Measurements from ENCODE around the gene LRRC23. TPM values are rescaled to one million over a fixed set of nuclear protein-coding genes. Genes with fewer than 3 reads are reported as not detected.
"Not testable (repeated sequence)": the region's sequence is repeated elsewhere in the genome, so short reads cannot be mapped to it uniquely, and the experiment has no call there.

The LRRC23 gene
- total RNA-seq, 1 donor from 2014 or later, result 13.4 TPM

GRCh38 chr12:6894321-6894720 is 10.3 kb upstream of the LRRC23 start:
- DNase-seq (ENCODE audit: low spot score), result no peak
- intact Hi-C loops (cut with DNase I), result no loop called here
- ATAC-seq, result no peak

GRCh38 chr12:6896846-6897435 is 7.7 kb upstream of the LRRC23 start:
- intact Hi-C loops (cut with DNase I), result no loop called here
- ATAC-seq (no peak), DNase-seq (ENCODE audit: low spot score) (no peak)

- ATAC-seq (no peak), DNase-seq (ENCODE audit: low spot score) (no peak)
- intact Hi-C loops (cut with DNase I), result no loop called here
Measured at GRCh38 chr12:6899427-6899826, 5.2 kb upstream of the LRRC23 start.

GRCh38 chr12:6899837-6900519 is 4.6 kb upstream of the LRRC23 start:
- ATAC-seq (no peak), DNase-seq (ENCODE audit: low spot score) (peak; percentile 78)
- intact Hi-C loops (cut with DNase I), result no loop called here

- no peak for ATAC-seq
- intact Hi-C loops (cut with DNase I), result no loop called here
- DNase-seq (ENCODE audit: low spot score), result no peak
Measured at GRCh38 chr12:6902448-6902847, 2.2 kb upstream of the LRRC23 start.

GRCh38 chr12:6903722-6904121 is 900 bp upstream of the LRRC23 start:
- ATAC-seq (no peak), DNase-seq (ENCODE audit: low spot score) (no peak)
- intact Hi-C loops (cut with DNase I), result no loop called here

- ATAC-seq (no peak), DNase-seq (ENCODE audit: low spot score) (no peak)
- intact Hi-C loops (cut with DNase I), result no loop called here
Measured at GRCh38 chr12:6905414-6906040, 905 bp downstream of the LRRC23 start.

GRCh38 chr12:6908141-6908540 is 3.5 kb downstream of the LRRC23 start:
- ATAC-seq; DNase-seq (ENCODE audit: low spot score); intact Hi-C loops (cut with DNase I): not testable (repeated sequence)

- DNase-seq (ENCODE audit: low spot score) (no peak), ATAC-seq (no peak)
- intact Hi-C loops (cut with DNase I), result no loop called here
Measured at GRCh38 chr12:6909421-6910145, 5.0 kb downstream of the LRRC23 start.

GRCh38 chr12:6912164-6912935 is 7.7 kb downstream of the LRRC23 start:
- DNase-seq (ENCODE audit: low spot score), result no peak
- intact Hi-C loops (cut with DNase I), result no loop called here
- no peak for ATAC-seq

GRCh38 chr12:6914246-6914946 is 9.8 kb downstream of the LRRC23 start, which contains the start of gene ENO2:
Gene ENO2, plus strand, starts transcription at chr12:6914580. Its CDS starts 1,253 bp downstream, at chr12:6915833.
- DNase-seq (ENCODE audit: low spot score), result peak; percentile 89
- intact Hi-C loops (cut with DNase I), result no loop called here
- peak; percentile 90 for ATAC-seq

- intact Hi-C loops (cut with DNase I), result no loop called here
- DNase-seq (ENCODE audit: low spot score) (no peak), ATAC-seq (peak; percentile 21)
Measured at GRCh38 chr12:6914947-6915788, 10.5 kb downstream of the LRRC23 start.

GRCh38 chr12:6915789-6916285 is 11.2 kb downstream of the LRRC23 start:
- ATAC-seq (no peak), DNase-seq (ENCODE audit: low spot score) (no peak)
- intact Hi-C loops (cut with DNase I), result no loop called here

- ATAC-seq (no peak), DNase-seq (ENCODE audit: low spot score) (no peak)
- intact Hi-C loops (cut with DNase I), result no loop called here
Measured at GRCh38 chr12:6916426-6917200, 12.0 kb downstream of the LRRC23 start.

GRCh38 chr12:6917491-6918231 is 13.0 kb downstream of the LRRC23 start:
- ATAC-seq, result no peak
- intact Hi-C loops (cut with DNase I), result no loop called here
- no peak for DNase-seq (ENCODE audit: low spot score)

- DNase-seq (ENCODE audit: low spot score), result no peak
- intact Hi-C loops (cut with DNase I), result no loop called here
- ATAC-seq, result no peak
Measured at GRCh38 chr12:6919588-6919987, 15.0 kb downstream of the LRRC23 start.
